ENCODE measurements around the gene SH3RF3.

Gene SH3RF3

DNA sequence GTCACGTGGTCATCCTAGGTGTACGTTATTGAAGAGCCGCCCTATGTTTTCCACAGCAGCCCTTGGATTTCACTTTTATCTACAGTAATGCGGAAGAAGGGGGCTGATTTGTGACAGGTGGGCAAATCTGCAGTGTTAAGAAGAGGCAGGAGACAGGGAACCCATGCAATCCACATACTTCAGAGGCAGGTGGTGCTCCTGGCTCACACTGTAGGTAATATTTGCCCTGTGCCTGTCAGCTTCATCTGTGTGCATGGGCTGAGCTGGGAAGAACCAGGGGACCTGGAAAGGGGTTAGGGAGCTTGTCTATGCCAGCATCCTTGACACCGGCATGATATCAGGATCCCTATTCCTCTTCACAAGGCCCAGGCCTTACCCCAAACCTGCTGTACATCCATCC is 183.9 kb downstream of the SH3RF3 start:
- no peak for DNase-seq (ENCODE audit: low read depth)

- no peak for DNase-seq (ENCODE audit: low read depth)
Observed at GRCh38 chr2:109313343-109313742, 184.3 kb downstream of the SH3RF3 start.

DNA sequence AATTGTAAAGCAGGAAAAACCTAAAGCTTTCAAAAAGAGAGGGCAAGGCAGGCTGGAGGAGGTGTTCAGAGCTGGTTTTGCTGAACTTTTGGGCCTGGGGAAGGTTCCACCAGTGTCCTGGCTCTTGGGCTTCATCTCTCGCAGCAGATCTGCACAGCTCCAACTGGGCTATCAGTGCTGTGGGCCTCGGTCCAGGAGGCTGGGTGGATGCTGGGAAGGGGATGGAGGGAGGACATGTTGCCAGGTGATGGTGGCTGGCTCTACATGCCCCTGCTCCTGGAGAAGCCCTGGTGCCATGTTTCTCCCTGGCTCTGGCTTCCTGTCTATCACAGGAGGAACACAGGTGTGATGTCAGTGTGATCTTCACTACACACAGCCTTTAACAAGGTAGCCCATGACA is 187.1 kb downstream of the SH3RF3 start:
- no peak for DNase-seq (ENCODE audit: low read depth)

- no peak for DNase-seq (ENCODE audit: low read depth)
Observed at GRCh38 chr2:109317471-109318095, 188.6 kb downstream of the SH3RF3 start.

GRCh38 chr2:109318150-109318948 is 189.3 kb downstream of the SH3RF3 start:
- no peak for DNase-seq (ENCODE audit: low read depth)

- DNase-seq (ENCODE audit: low read depth): no peak
Observed at GRCh38 chr2:109318949-109319342, 189.9 kb downstream of the SH3RF3 start.

GRCh38 chr2:109320195-109320922 is 191.4 kb downstream of the SH3RF3 start:
- DNase-seq (ENCODE audit: low read depth): no peak

DNA sequence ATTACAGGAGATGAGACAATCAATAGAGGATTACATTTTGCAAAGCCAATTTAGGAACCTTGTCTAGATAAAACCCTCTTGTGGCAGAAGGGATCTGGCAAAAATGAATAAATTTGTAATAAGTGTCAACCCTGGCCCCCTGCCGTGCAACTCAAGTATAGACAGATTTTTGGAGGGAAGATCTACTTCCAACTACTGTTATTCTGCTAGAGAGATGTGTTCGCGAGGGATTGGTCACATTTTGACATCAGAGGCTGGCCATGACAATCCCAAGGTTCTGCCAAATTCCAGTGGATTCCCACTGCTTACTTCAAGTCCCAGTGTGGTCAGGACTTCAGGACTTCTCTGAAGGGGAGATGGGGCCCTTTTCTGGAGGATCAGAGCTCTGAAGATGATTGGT is 192.6 kb downstream of the SH3RF3 start:
- DNase-seq (ENCODE audit: low read depth): no peak

DNA sequence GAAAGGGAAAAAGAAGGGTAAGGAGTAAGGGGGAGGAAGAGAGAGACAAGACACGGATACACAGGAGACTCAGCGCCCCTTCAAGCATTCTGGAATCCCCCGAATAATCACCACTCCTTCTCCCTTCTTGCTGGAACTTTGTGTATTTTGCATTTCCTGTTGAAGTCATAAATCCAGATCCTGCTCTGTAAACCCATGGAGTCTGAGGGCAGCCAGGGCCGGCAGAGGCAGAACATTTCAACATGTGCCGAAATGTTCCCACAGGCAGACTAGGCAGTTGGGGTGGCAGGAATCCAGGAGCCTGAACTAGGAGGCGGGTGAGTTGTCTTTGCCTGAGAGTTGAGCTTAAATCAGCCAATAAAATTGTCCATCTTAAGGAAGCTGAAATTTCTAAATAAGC is 193.1 kb downstream of the SH3RF3 start:
- no peak for DNase-seq (ENCODE audit: low read depth)

DNA sequence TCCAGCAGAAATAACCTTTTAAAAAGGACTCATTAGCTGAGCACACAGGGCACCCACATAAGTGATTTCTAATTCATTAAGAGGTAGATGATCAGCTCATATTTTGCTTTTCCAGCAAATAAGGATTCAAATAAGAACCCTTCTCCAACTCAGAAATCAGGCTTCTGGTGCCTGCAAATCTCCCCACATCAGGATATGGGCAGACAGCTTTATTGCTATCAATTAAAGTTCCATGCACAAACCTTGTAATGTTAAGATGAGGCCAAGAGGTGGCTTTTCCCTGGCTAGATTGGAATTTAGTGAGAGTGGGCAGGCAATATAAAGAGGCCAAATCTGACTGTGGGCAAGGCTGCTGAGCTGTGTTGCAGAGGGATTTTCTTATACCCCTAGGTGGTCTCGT is 193.6 kb downstream of the SH3RF3 start:
- no peak for DNase-seq (ENCODE audit: low read depth)

DNA sequence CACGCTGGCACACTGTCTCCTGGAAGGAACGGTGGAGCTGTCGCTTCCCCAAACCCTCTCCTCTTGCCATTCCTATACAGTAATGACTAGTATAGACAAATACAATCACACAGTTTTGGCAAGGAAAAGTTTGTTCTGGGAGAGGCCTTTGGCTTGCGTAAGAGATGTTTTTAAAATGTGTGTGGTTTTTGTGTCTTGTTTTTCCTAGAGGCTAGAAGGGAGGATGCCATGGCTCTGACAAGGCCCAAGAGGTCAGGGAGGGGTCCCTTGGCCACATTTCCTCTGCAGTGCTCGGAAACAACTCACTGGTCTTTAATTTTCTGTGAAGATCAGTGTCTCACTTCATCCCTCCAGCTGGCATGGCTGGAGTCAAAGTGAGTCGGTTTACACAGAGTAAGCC is 195.9 kb downstream of the SH3RF3 start:
- DNase-seq (ENCODE audit: low read depth): no peak

- no peak for DNase-seq (ENCODE audit: low read depth)
Observed at GRCh38 chr2:109325570-109325969, 196.6 kb downstream of the SH3RF3 start.

GRCh38 chr2:109326306-109326705 is 197.3 kb downstream of the SH3RF3 start:
- DNase-seq (ENCODE audit: low read depth): no peak

- no peak for DNase-seq (ENCODE audit: low read depth)
Observed at GRCh38 chr2:109330056-109330455, 201.1 kb downstream of the SH3RF3 start.

DNA sequence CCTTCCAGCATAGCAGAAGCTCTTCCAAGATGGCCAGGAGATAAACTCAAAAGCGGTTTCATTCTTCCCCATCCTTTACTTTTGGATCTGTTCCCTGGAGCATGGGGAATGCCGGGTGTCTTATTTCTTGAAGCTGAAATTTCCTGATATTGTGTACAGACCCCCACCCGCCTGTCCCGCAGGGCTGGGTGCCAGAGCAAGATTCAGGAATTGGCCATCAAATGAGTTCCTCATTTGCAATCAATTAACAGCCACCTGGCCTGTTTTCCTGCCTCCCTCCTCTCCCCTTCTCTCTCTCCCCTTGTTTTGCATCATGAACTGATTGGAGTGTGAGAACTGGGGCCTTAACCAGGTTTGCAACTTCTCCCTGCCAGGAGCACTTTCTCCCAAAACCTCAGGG is 202.1 kb downstream of the SH3RF3 start:
- DNase-seq (ENCODE audit: low read depth): no peak

- no peak for DNase-seq (ENCODE audit: low read depth)
Observed at GRCh38 chr2:109331896-109332848, 203.2 kb downstream of the SH3RF3 start.

DNA sequence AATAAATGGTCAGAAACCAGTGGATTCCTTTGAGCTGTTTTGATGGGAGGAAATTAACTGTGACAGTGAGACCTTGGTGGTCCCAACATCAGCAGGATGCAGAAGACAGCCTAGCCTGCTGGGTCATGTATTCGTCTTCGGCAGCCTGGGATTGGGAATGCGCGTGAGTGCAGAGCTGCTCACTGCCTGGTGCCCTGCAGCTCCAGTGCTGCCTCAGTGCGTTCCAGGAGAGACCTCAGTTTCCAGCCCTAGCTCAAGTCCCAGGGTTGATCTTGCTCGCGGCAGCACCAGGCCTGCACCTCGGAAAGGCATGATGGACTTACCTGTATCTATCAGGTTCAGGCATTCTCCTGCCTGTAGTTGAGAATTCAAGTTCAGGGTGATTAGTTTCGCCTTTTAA is 203.9 kb downstream of the SH3RF3 start:
- DNase-seq (ENCODE audit: low read depth): no peak

DNA sequence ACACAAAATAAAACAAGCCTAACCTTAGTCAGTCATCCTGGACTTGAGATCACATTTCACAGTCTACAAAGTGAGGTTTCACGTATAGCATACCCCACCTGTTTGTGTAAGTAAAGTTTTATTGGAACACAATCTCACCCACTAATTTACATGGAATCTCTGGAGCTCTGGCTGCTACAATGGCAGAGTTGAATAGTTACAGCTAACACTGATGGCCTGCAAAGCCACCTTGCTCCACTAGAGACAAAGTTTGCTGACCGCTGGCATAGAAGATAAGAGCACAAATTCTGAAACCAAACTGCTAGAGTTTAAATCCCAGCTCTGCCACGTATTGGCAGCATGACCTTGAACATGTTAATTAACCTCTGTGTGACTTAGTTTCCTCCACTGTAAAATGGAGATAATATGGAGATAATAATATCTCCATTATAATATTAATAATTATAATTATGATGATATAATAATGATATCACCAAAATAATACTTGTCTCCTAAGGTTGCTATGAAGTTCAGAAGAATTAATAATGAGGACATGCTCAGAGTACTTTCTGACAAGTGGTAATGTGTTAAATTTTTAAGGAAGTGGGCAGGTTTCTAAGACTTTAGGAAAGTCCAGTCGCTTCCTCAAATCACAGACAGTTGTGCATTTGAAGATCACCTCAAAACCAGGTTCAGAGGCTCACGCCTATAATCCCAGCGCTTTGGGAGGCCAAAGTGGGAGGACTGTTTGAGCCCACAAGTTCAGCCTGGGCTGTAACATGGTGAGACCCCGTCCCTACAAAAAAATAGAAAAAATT is 204.6 kb downstream of the SH3RF3 start:
- no peak for DNase-seq (ENCODE audit: low read depth)

DNA sequence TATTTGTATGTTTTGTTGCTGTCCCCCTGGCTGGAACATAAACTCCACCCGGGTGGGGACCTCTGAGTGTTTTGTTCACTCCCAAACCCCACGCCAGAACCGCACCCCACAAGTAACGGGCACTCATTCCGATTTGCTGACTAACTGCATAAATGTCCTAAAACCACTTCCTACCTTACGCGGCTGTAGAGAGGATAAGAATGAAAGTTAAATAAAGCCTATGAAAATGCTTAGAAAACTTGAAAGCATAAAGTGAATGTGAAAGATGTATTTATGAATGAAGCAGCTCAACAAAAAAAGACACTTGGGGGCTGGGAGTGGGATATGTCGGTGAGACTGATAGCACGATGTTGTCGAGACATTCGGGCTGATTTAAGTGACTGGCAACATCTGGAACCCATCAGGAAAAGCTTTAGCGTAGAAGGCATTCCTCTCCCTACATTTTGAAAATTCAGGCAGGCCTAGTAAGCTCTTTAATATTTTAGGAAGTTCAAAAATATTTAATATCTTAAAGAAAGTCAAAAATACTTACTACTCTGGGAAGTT is 206.7 kb downstream of the SH3RF3 start:
- no peak for DNase-seq (ENCODE audit: low read depth)

GRCh38 chr2:109336296-109336695 is 207.3 kb downstream of the SH3RF3 start:
- DNase-seq (ENCODE audit: low read depth): no peak

DNA sequence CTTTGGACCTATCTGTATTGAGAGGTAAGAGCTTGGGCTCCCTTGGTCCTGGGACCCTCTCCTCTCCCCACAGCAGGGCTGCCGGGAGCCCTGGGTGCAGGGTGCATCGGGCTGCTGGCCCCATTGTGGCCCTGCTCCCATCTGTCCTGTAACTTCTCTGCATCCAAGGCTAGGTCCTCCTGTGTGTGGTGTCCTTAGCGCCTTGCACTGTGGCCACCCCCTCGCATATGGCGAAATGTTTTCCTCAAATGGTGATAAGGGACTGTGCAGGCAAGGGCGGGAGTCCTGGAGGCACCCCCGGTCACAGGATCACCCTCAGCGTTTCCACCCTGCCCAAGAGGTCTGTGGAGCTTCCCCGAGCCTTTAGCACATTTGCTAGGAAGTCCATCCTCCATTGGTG is 208.2 kb downstream of the SH3RF3 start:
- no peak for DNase-seq (ENCODE audit: low read depth)
